Measurements from ENCODE around the gene OPCML. TPM values are rescaled to one million over a fixed set of nuclear protein-coding genes. Genes with fewer than 3 reads are reported as not detected.

OPCML gene
- total RNA-seq, 1 experiment from 2014 or later: 0.58 TPM

GRCh38 chr11:132427611-132428010, 1104.7 kb downstream of the OPCML start:
- Histone ChIP-seq H3K27me3 (replicated peaks) (no peaks in the 10 kb centered on the region), H3K4me1 (replicated peaks) (no peaks in the 10 kb centered on the region), H3K9me3 (replicated peaks) (no peaks in the 10 kb centered on the region), H3K4me3 (no peak overlapping the region), H3K36me3 (no peaks in the 10 kb centered on the region), H3K27ac (no peak overlapping the region)
- DNase-seq (ENCODE audit: low read depth in 1 of 2, low spot score in 2 of 2): no peak

- no peaks in the 10 kb centered on the region for H3K27me3 ChIP-seq (replicated peaks)
- H3K9me3 ChIP-seq (replicated peaks): no peaks in the 10 kb centered on the region
- no peak overlapping the region for H3K27ac ChIP-seq
- H3K4me3 ChIP-seq: no peak overlapping the region
- no peaks in the 10 kb centered on the region for H3K4me1 ChIP-seq (replicated peaks)
- DNase-seq (ENCODE audit: low read depth in 1 of 2, low spot score in 2 of 2): no peak
- H3K36me3 ChIP-seq: no peaks in the 10 kb centered on the region
Measured at GRCh38 chr11:132424433-132424832, 1107.9 kb downstream of the OPCML start.

DNA sequence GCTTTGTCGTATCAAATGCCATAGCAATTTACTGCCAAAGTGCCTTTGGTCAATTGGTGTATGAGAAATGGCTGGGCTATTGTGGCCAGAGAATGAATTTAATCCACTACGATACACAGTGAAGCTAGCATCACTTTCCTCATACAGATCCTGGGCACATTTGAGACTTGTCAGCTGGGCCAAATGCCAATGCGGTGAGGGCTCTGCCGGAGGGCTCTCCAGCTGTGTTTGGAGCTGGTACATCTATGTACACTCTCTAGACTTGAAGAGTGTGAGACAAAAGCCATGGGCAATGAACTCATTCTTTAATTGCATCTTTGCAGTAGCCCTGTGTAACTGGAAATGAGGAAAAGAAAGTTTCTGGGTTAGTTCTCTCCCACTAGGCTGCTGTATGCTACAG, 1109.0 kb downstream of the OPCML start:
- H3K9me3 ChIP-seq (replicated peaks): no peaks in the 10 kb centered on the region
- H3K4me1 ChIP-seq (replicated peaks): no peaks in the 10 kb centered on the region
- H3K27me3 ChIP-seq (replicated peaks): no peaks in the 10 kb centered on the region
- no peaks in the 10 kb centered on the region for H3K36me3 ChIP-seq
- H3K4me3 ChIP-seq: no peak overlapping the region
- DNase-seq (ENCODE audit: low read depth in 1 of 2, low spot score in 2 of 2): no peak
- no peak overlapping the region for H3K27ac ChIP-seq

- Histone ChIP-seq H3K27ac (no peak overlapping the region), H3K27me3 (replicated peaks) (no peaks in the 10 kb centered on the region), H3K4me3 (no peak overlapping the region), H3K9me3 (replicated peaks) (no peaks in the 10 kb centered on the region), H3K4me1 (replicated peaks) (no peaks in the 10 kb centered on the region), H3K36me3 (no peaks in the 10 kb centered on the region)
- DNase-seq (ENCODE audit: low read depth in 1 of 2, low spot score in 2 of 2): no peak
Measured at GRCh38 chr11:132422722-132423121, 1109.6 kb downstream of the OPCML start.

- Histone ChIP-seq H3K4me3 (no peak overlapping the region), H3K27ac (no peak overlapping the region), H3K9me3 (replicated peaks) (no peaks in the 10 kb centered on the region), H3K4me1 (replicated peaks) (no peaks in the 10 kb centered on the region), H3K36me3 (no peaks in the 10 kb centered on the region), H3K27me3 (replicated peaks) (no peaks in the 10 kb centered on the region)
- no peak for DNase-seq (ENCODE audit: low read depth in 1 of 2, low spot score in 2 of 2)
Measured at GRCh38 chr11:132421555-132421954, 1110.7 kb downstream of the OPCML start.

DNA sequence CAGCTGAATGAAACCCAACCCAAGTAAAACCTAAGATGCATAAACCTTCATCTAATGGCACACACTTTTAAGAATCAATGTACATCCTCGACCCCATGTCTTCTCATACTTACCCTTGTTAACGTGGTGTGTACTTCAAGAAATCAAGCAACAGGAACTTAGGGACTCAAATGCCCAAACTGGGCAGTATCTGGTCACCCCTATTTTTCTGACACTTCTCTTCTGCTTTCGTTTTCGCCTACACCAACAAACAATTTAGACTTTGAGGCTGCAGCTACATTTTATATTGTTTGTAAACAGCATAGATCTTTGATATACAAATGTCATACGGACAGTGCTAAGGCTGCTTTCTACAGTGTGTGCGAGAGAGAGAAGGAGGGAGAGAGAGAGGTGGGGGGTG, 1117.8 kb downstream of the OPCML start:
- H3K4me1 ChIP-seq (replicated peaks): no peaks in the 10 kb centered on the region
- no peak overlapping the region for H3K4me3 ChIP-seq
- H3K36me3 ChIP-seq: no peaks in the 10 kb centered on the region
- no peak for DNase-seq (ENCODE audit: low read depth in 1 of 2, low spot score in 2 of 2)
- no peaks in the 10 kb centered on the region for H3K27me3 ChIP-seq (replicated peaks)
- no peak overlapping the region for H3K27ac ChIP-seq
- H3K9me3 ChIP-seq (replicated peaks): no peaks in the 10 kb centered on the region

- Histone ChIP-seq H3K9me3 (replicated peaks) (no peaks in the 10 kb centered on the region), H3K4me3 (no peak overlapping the region), H3K36me3 (no peaks in the 10 kb centered on the region), H3K27me3 (replicated peaks) (no peaks in the 10 kb centered on the region), H3K27ac (no peak overlapping the region), H3K4me1 (replicated peaks) (no peaks in the 10 kb centered on the region)
- DNase-seq (ENCODE audit: low read depth in 1 of 2, low spot score in 2 of 2): no peak
Measured at GRCh38 chr11:132410383-132410782, 1121.9 kb downstream of the OPCML start.

DNA sequence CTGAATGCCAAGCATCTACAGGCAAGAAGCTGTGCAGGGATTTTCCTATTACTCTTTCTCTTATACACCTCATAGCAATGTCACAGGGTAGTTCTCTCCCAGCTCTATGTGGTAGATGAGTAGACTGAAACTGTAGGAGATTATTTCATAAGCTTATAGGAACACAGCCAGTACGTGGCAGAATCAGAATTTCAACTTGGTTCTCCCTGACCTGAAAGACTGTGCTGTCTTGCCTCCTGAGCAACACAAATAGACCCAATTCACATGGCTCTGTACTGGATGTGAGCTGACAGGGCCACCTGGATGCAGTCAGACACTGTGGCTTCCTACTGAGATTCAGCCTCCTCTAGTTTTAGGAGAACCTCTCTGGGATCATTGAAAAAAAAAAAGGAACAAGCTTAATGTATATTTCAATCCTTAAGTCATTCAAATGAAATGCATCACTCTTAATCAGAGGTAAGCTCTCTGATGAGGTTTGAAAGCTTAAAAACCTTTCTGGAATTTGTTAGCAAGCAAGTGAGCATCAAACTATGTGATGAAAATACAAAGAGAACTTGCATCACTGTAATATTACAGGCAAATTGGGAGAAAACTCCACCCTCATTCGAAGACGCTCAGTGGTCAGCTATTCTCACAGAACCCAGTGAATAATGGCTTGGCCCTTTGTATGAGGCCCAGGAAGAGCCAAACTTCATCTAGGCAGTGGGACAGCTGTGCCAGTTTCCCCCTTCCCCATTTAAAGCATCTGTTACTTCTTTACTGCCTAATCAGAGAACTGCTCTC, 1122.5 kb downstream of the OPCML start:
- H3K9me3 ChIP-seq (replicated peaks): no peaks in the 10 kb centered on the region
- H3K4me1 ChIP-seq (replicated peaks): no peaks in the 10 kb centered on the region
- no peak for DNase-seq (ENCODE audit: low read depth in 1 of 2, low spot score in 2 of 2)
- H3K4me3 ChIP-seq: no peak overlapping the region
- H3K27me3 ChIP-seq (replicated peaks): no peaks in the 10 kb centered on the region
- H3K27ac ChIP-seq: no peak overlapping the region
- no peaks in the 10 kb centered on the region for H3K36me3 ChIP-seq

- no peaks in the 10 kb centered on the region for H3K9me3 ChIP-seq (replicated peaks)
- H3K36me3 ChIP-seq: no peaks in the 10 kb centered on the region
- no peak overlapping the region for H3K4me3 ChIP-seq
- no peak overlapping the region for H3K27ac ChIP-seq
- H3K27me3 ChIP-seq (replicated peaks): no peaks in the 10 kb centered on the region
- no peaks in the 10 kb centered on the region for H3K4me1 ChIP-seq (replicated peaks)
- no peak for DNase-seq (ENCODE audit: low read depth in 1 of 2, low spot score in 2 of 2)
Measured at GRCh38 chr11:132408877-132409276, 1123.4 kb downstream of the OPCML start.

GRCh38 chr11:132405728-132406127, 1126.6 kb downstream of the OPCML start:
- no peaks in the 10 kb centered on the region for H3K36me3 ChIP-seq
- no peak for DNase-seq (ENCODE audit: low read depth in 1 of 2, low spot score in 2 of 2)
- no peaks in the 10 kb centered on the region for H3K9me3 ChIP-seq (replicated peaks)
- H3K27ac ChIP-seq: no peak overlapping the region
- H3K4me1 ChIP-seq (replicated peaks): no peaks in the 10 kb centered on the region
- no peaks in the 10 kb centered on the region for H3K27me3 ChIP-seq (replicated peaks)
- no peak overlapping the region for H3K4me3 ChIP-seq

DNA sequence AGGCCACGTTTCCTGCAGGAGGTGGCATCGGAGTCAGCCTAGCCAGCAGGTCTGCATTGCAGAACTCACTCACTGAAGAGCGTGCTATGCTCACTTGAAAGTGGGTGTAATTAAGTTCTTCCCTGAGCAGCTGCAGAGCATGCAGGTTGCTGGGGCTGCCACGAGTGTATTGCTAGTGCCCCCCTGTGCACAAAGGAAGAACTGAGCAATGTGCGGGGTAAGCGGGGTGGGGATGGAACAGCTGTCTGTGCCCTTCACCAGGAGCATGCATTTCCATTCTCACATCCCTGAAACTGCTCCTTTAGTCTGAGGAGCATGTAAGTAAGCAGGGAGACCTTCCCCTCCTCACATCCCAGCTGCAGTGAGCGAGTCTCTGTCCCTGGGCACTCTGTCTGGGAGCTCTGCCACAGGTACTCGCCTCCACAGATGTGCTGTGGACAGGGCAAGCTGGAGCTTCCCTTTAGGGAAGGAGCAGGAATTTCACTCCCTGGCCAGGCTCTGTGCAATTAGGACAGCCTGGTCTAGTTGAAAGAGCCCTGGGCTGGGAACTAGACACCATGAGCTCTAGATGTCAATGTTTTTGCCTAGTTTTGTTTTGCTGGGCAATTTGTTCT, 1130.1 kb downstream of the OPCML start:
- no peak overlapping the region for H3K4me3 ChIP-seq
- no peaks in the 10 kb centered on the region for H3K4me1 ChIP-seq (replicated peaks)
- H3K27me3 ChIP-seq (replicated peaks): no peaks in the 10 kb centered on the region
- H3K36me3 ChIP-seq: no peaks in the 10 kb centered on the region
- no peak for DNase-seq (ENCODE audit: low read depth in 1 of 2, low spot score in 2 of 2)
- no peaks in the 10 kb centered on the region for H3K9me3 ChIP-seq (replicated peaks)
- H3K27ac ChIP-seq: no peak overlapping the region

DNA sequence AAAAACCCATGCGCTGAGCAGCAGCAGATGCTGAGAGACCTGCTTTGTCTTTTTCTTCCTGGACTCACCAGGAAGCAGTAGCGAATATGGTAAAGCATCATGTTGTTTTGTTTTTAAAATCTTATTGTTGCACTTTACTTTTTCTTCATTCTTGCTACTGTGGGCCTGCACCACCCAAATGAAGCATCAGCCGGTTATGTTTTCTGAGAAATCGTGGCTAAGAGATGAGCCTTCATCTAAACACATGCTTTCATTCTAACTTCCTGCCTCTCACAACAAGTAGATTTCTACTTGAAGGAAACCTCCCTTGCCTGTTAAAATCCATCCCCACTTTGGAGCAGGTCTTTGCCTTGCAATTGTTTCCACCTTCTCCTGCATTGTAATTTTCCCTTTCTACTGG, 1136.0 kb downstream of the OPCML start:
- no peaks in the 10 kb centered on the region for H3K9me3 ChIP-seq (replicated peaks)
- no peak for DNase-seq (ENCODE audit: low read depth in 1 of 2, low spot score in 2 of 2)

GRCh38 chr11:132395434-132395833, 1136.9 kb downstream of the OPCML start:
- Histone ChIP-seq H3K27me3 (replicated peaks) (no peaks in the 10 kb centered on the region), H3K27ac (no peak overlapping the region), H3K4me3 (no peak overlapping the region), H3K9me3 (replicated peaks) (no peaks in the 10 kb centered on the region), H3K4me1 (replicated peaks) (no peaks in the 10 kb centered on the region), H3K36me3 (no peaks in the 10 kb centered on the region)
- no peak for DNase-seq (ENCODE audit: low read depth in 1 of 2, low spot score in 2 of 2)

More for the DNA sequence above, 1136.0 kb downstream of the OPCML start:
- no peaks in the 10 kb centered on the region for H3K36me3 ChIP-seq
- H3K4me3 ChIP-seq: no peak overlapping the region
- no peaks in the 10 kb centered on the region for H3K27me3 ChIP-seq (replicated peaks)
- no peak overlapping the region for H3K27ac ChIP-seq
- no peaks in the 10 kb centered on the region for H3K4me1 ChIP-seq (replicated peaks)

DNA sequence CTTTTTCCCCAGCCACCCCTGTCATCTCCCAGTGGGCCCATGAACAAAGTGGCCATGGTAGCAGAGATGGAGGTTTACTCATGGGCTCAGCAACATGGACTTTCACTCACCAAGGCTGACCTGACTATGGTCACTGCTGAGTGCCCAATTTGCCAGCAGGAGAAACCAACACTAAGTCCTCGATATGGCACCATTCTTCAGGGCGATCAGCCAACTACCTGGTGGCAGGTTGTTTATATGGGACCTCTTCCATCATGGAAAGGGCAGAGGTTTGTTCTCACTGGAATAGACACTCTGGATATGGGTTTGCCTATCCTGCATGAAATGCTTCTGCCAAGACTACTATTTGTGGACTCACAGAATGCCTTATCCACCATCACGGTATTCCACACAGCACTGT, 1152.8 kb downstream of the OPCML start:
- no peak for DNase-seq (ENCODE audit: low read depth in 1 of 2, low spot score in 2 of 2)
- Histone ChIP-seq H3K9me3 (replicated peaks) (no peaks in the 10 kb centered on the region), H3K27me3 (replicated peaks) (no peaks in the 10 kb centered on the region), H3K4me1 (replicated peaks) (no peaks in the 10 kb centered on the region), H3K4me3 (no peak overlapping the region), H3K36me3 (no peaks in the 10 kb centered on the region), H3K27ac (no peak overlapping the region)
